IMR-90 (cell line): Measurements from ENCODE around the gene LETM1. TPM values are rescaled to one million over a fixed set of nuclear protein-coding genes. Genes with fewer than 3 reads are reported as not detected.

ENCODE experiments used
- ATAC-seq: fragments of 200-7000 bp; cut with Tn5 transposase; 2 replicates; pipeline ENCODE4 v1.9.1; 2020; ENCODE audit warnings: low read depth, mild to moderate bottlenecking, moderate library complexity
- BruUV-seq: library from RNA; stranded (reverse); fragments of 400-500 nt; replicated peaks from 2 replicates; lab custom pipeline; 2021; lab: Mats Ljungman, UMichigan
- CTCF ChIA-PET: fragments of 300-600 bp; formaldehyde crosslinking; extraction: SDS; loops from one replicate; lab custom pipeline; 2021; ENCODE audit warnings: antibody characterized with exemption; lab: Yijun Ruan, JAX
- POLR2A ChIA-PET: fragments of 300-600 bp; sonication (Branson Sonifier 250); formaldehyde crosslinking; loops from one replicate; lab custom pipeline; 2022; ENCODE audit warnings: antibody characterized with exemption; ENCODE audit not compliant: unreplicated experiment; lab: Charles Lee
- DNase-seq: peaks from one replicate; pipeline ENCODE4 v3.0.0; 2013
- H2AFZ ChIP-seq: replicated peaks from 2 replicates; pipeline ENCODE3; 2013; ENCODE audit warnings: low read length, mild to moderate bottlenecking; ENCODE audit not compliant: poor library complexity
- H2AK5ac ChIP-seq: 2 replicates; pipeline ENCODE4 v1.6.1; 2013; ENCODE audit warnings: low read depth, low read length, inconsistent platforms
- H2AK9ac ChIP-seq: replicated peaks from 2 replicates; pipeline ENCODE3; 2013; ENCODE audit warnings: mild to moderate bottlenecking, low read depth, low read length, moderate library complexity; ENCODE audit not compliant: poor library complexity
- H2BK120ac ChIP-seq: 2 replicates; pipeline ENCODE4 v1.6.1; 2013; ENCODE audit warnings: low read depth, low read length, inconsistent platforms
- H2BK15ac ChIP-seq: 3 replicates; pipeline ENCODE4 v1.6.1; 2013; ENCODE audit warnings: low read depth, low read length, inconsistent platforms
- H2BK20ac ChIP-seq: 2 replicates; pipeline ENCODE4 v1.6.1; 2013; ENCODE audit warnings: low read depth, mild to moderate bottlenecking, inconsistent platforms, low read length, moderate library complexity
- H2BK5ac ChIP-seq: 2 replicates; pipeline ENCODE4 v1.6.1; 2013; ENCODE audit warnings: mild to moderate bottlenecking, low read depth, low read length, inconsistent platforms; ENCODE audit not compliant: poor library complexity, severe bottlenecking
- H3K14ac ChIP-seq: replicated peaks from 2 replicates; pipeline ENCODE4 v1.6.1; 2013; ENCODE audit warnings: low read depth, low read length, inconsistent platforms
- H3K18ac ChIP-seq: 2 replicates; pipeline ENCODE4 v1.6.1; 2013; ENCODE audit warnings: low read depth, low read length, control low read depth
- H3K23ac ChIP-seq: 2 replicates; pipeline ENCODE4 v1.6.1; 2013; ENCODE audit warnings: low read depth, low read length, inconsistent platforms
- H3K27ac ChIP-seq: 2 replicates; pipeline ENCODE4 v1.5.1; 2013; ENCODE audit warnings: mild to moderate bottlenecking, control low read depth, low read length; ENCODE audit not compliant: insufficient read depth
- H3K27me3 ChIP-seq: 2 replicates; pipeline ENCODE4 v1.6.1; 2013; ENCODE audit warnings: low read length; ENCODE audit not compliant: control insufficient read depth, insufficient read depth
- H3K36me3 ChIP-seq: 2 replicates; pipeline ENCODE4 v1.6.1; 2013; ENCODE audit warnings: low read length, mixed read lengths; ENCODE audit not compliant: control insufficient read depth, insufficient read depth
- H3K4ac ChIP-seq: 2 replicates; pipeline ENCODE4 v1.6.1; 2013; ENCODE audit warnings: low read depth, low read length, inconsistent platforms
- H3K4me1 ChIP-seq: 2 replicates; pipeline ENCODE4 v1.6.1; 2013; ENCODE audit warnings: low read length, mixed read lengths; ENCODE audit not compliant: control insufficient read depth, insufficient read depth
- H3K4me2 ChIP-seq: 2 replicates; pipeline ENCODE4 v1.6.1; 2013; ENCODE audit warnings: low read depth, mild to moderate bottlenecking, control low read depth, low read length, moderate library complexity
- H3K4me3 ChIP-seq: 2 replicates; pipeline ENCODE4 v1.5.1; 2013; ENCODE audit warnings: low read depth, mild to moderate bottlenecking, control low read depth, low read length, moderate library complexity; ENCODE audit not compliant: insufficient read depth
- H3K56ac ChIP-seq: 2 replicates; pipeline ENCODE4 v1.6.1; 2013; ENCODE audit warnings: low read length, inconsistent platforms; ENCODE audit not compliant: insufficient read depth; ENCODE audit errors: extremely low read depth
- H3K79me1 ChIP-seq, 2 experiments: 2 replicates each; pipeline ENCODE4 v1.6.1; 2013; ENCODE audit warnings: low read length in 2 of 2, inconsistent platforms in 1 of 2, low read depth in 1 of 2
- H3K9ac ChIP-seq: 2 replicates; pipeline ENCODE4 v1.6.1; 2013; ENCODE audit warnings: low read depth, low read length, control low read depth
- H3K9me1 ChIP-seq: 2 replicates; pipeline ENCODE4 v1.6.1; 2013; ENCODE audit warnings: low read length, inconsistent platforms; ENCODE audit not compliant: insufficient read depth
- H3K9me3 ChIP-seq: 2 replicates; pipeline ENCODE4 v1.6.1; 2013; ENCODE audit warnings: low read length; ENCODE audit not compliant: control insufficient read depth, insufficient read depth
- H4K20me1 ChIP-seq: 2 replicates; pipeline ENCODE4 v1.6.1; 2013; ENCODE audit warnings: low read length, inconsistent platforms; ENCODE audit not compliant: insufficient read depth
- H4K5ac ChIP-seq: 2 replicates; pipeline ENCODE4 v1.6.1; 2013; ENCODE audit warnings: mild to moderate bottlenecking, low read depth, low read length, control low read depth
- H4K8ac ChIP-seq, 2 experiments: 2 replicates each; pipeline ENCODE4 v1.6.1; 2013; ENCODE audit warnings: low read depth in 2 of 2, low read length in 2 of 2, control low read depth in 1 of 2, inconsistent platforms in 1 of 2
- H4K91ac ChIP-seq: 2 replicates; pipeline ENCODE4 v1.6.1; 2013; ENCODE audit warnings: low read depth, low read length, inconsistent platforms; ENCODE audit not compliant: insufficient read depth
- CEBPB ChIP-seq: IDR thresholded peaks from 2 replicates; pipeline ENCODE4 v1.6.1; 2012; ENCODE audit warnings: low read depth, low read length, improper control_type of control experiment
- ELK1 ChIP-seq: fragments of 150-350 bp; IDR thresholded peaks from 2 replicates; pipeline ENCODE4 v1.6.1; 2016; ENCODE audit warnings: low read depth, mild to moderate bottlenecking, low read length, moderate library complexity, borderline replicate concordance
- RAD21 ChIP-seq: IDR thresholded peaks from 2 replicates; pipeline ENCODE4 v1.6.1; 2012; ENCODE audit warnings: low read length, improper control_type of control experiment
- RCOR1 ChIP-seq: IDR thresholded peaks from 2 replicates; pipeline ENCODE4 v1.6.1; 2012; ENCODE audit warnings: mild to moderate bottlenecking, low read length, improper control_type of control experiment; ENCODE audit not compliant: insufficient replicate concordance
- RFX5 ChIP-seq: IDR thresholded peaks from 2 replicates; pipeline ENCODE4 v1.8.0; 2012; ENCODE audit warnings: low read depth, mild to moderate bottlenecking, low read length, moderate library complexity
- WGBS, 2 experiments: methylation state at CpG; one replicate each; pipeline versions ENCODE4 v1.1.5 to v1.1.7; 2013; ENCODE audit warnings: missing lambda C conversion rate in 2 of 2; ENCODE audit not compliant: insufficient read length in 1 of 2; ENCODE audit errors: extremely low coverage in 2 of 2; 5-methylcytosine and 5-hydroxymethylcytosine counted together
- dilution Hi-C: fragments of 300-500 bp; cut with HindIII; formaldehyde crosslinking; loops from one replicate; pipeline ENCODE4 v1.14.3; 2018; ENCODE audit warnings: low sequenced_read_pairs; ENCODE audit not compliant: unreplicated experiment
- in situ Hi-C: fragments of 300-500 bp; cut with MboI; formaldehyde crosslinking; loops from 3 replicates; pipeline ENCODE4 v1.14.3; 2019; ENCODE audit warnings: low sequenced_read_pairs, inconsistent platforms, mixed read lengths
- intact Hi-C: fragments of 100-400 bp; cut with micrococcal nuclease; formaldehyde crosslinking; loops from 2 replicates; pipeline ENCODE4 v1.10.0; 2022
- polyA plus RNA-seq, 3 experiments: library from polyadenylated mRNA; depleted of rRNA; stranded (reverse); fragments of >200 nt; gene quantifications; 2 replicates each; pipeline ENCODE4 v1.2.3, GENCODE V29; 2012; ENCODE audit warnings: low replicate concordance in 1 of 3
- total RNA-seq: library from RNA; depleted of rRNA; stranded (reverse); fragments of >200 nt; gene quantifications from 2 replicates; pipeline ENCODE4 v1.2.3, GENCODE V29; 2012

LETM1 gene
- total and polyA plus RNA-seq, 2 of the 4 experiments (the other 2 are of a cell fraction): 25.0 to 49.3 TPM

GRCh38 chr4:1898007-1898406 is 42.1 kb upstream of the LETM1 start:
- CTCF ChIA-PET: interaction anchor here (2.0 kb wide), 1 partner anchor 10 kb away, joined by 7 read pairs; no protein-coding TSS in a partner anchor
- H3K18ac ChIP-seq: no peak overlapping the region
- H4K20me1 ChIP-seq: peaks cover 75% of the 10 kb centered on the region
- no TSS peak for BruUV-seq
- ATAC-seq (no peak), DNase-seq (no peak)
- no peak overlapping the region for H3K4me2 ChIP-seq
- dilution Hi-C loops (no loop called here), in situ Hi-C loops (no loop called here), intact Hi-C loops (loop anchor here (2.0 to 5.0 kb wide), 3 partner anchors 25 to 55 kb away; partner anchors contain the start of gene LETM1)
- peaks cover 3% of the 10 kb centered on the region for H3K9me1 ChIP-seq
- H2AK9ac ChIP-seq: no peak overlapping the region
- H2BK15ac ChIP-seq: no peak overlapping the region
- H2BK120ac ChIP-seq: no peak overlapping the region
- no peak overlapping the region for H2BK5ac ChIP-seq
- no peak overlapping the region for H3K14ac ChIP-seq
- WGBS, 2 experiments: 100% methylated on average over 1 of the region's 6 CpGs; no CpG with 5 or more reads in 1 of the 2 experiments
- H3K27me3 ChIP-seq: no peaks in the 10 kb centered on the region
- no peak for TF ChIP-seq ELK1
- no peak for TF ChIP-seq RAD21
- no peak for TF ChIP-seq RCOR1
- TF ChIP-seq CEBPB: no peak
- TF ChIP-seq RFX5: no peak
- H3K56ac ChIP-seq: no peak overlapping the region
- H3K4ac ChIP-seq: no peak overlapping the region
- peaks cover 10% of the 10 kb centered on the region for H3K36me3 ChIP-seq
- H3K4me1 ChIP-seq: peaks cover 2% of the 10 kb centered on the region; the same call in 1 of the 2 replicates
- H2AFZ ChIP-seq: no peak overlapping the region
- H3K9ac ChIP-seq: no peak overlapping the region
- H3K27ac ChIP-seq: no peak overlapping the region
- H3K4me3 ChIP-seq: no peak overlapping the region
- POLR2A ChIA-PET: no interaction called here
- no peak overlapping the region for H4K91ac ChIP-seq
- H3K23ac ChIP-seq: no peak overlapping the region
- no peak overlapping the region for H2AK5ac ChIP-seq
- H3K9me3 ChIP-seq: no peaks in the 10 kb centered on the region
- no peak overlapping the region for H2BK20ac ChIP-seq
- H4K8ac ChIP-seq: no peak overlapping the region
- H4K5ac ChIP-seq: no peak overlapping the region
- peaks cover 24 to 67% of the 10 kb centered on the region in 2 experiments for H3K79me1 ChIP-seq
